NCI-H510A (cell line): Measurements from ENCODE around the gene NUBPL.
"Not testable (repeated sequence)": the region's sequence is repeated elsewhere in the genome, so short reads cannot be mapped to it uniquely, and the experiment has no call there.

Source experiments
- DNase-seq: peaks from one replicate; lab custom pipeline; 2025; lab: John Stamatoyannopoulos, UW

The NUBPL gene

GRCh38 chr14:31745741-31746140 is 184.5 kb downstream of the NUBPL start:
- no peak for DNase-seq

DNA sequence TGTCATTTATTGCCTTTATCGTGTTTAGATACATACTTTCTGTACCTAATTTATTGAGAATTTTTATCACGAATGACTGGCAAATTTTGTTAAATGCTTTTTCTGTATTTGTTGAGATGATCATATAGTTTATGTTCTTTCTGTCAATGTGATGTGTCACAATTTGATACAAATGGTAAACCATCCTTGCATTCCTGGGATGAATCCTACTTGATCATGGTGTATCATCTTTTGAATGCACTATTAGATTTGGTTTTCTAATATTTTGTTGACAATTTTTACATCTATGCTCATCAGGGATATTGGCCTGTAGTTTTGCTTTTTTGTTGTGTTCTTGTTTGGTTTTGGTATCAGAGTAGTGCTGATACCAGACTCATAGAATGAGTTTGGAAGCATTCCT is 185.1 kb downstream of the NUBPL start:
- DNase-seq: no peak

DNA sequence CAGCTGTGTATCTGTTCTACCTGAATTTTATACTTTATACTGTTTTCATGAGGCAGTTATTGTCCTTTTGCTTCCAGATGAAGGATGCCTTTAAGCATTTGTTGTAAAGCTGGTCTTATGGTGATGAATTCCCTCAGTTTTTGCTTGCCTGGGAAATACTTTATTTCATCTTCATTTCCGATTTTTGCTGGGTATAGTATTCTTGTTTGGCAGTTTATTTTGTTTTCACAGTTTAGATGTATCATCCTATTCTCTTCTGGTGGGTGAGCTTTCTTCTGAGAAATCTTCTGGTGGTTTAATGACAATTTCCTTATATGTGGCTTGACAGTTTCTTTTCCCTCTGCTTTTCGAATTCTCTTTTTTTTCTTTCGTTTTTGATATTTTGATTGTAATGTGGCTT is 188.1 kb downstream of the NUBPL start:
- no peak for DNase-seq

GRCh38 chr14:31751047-31751446 is 189.8 kb downstream of the NUBPL start:
- not testable (repeated sequence) for DNase-seq

DNA sequence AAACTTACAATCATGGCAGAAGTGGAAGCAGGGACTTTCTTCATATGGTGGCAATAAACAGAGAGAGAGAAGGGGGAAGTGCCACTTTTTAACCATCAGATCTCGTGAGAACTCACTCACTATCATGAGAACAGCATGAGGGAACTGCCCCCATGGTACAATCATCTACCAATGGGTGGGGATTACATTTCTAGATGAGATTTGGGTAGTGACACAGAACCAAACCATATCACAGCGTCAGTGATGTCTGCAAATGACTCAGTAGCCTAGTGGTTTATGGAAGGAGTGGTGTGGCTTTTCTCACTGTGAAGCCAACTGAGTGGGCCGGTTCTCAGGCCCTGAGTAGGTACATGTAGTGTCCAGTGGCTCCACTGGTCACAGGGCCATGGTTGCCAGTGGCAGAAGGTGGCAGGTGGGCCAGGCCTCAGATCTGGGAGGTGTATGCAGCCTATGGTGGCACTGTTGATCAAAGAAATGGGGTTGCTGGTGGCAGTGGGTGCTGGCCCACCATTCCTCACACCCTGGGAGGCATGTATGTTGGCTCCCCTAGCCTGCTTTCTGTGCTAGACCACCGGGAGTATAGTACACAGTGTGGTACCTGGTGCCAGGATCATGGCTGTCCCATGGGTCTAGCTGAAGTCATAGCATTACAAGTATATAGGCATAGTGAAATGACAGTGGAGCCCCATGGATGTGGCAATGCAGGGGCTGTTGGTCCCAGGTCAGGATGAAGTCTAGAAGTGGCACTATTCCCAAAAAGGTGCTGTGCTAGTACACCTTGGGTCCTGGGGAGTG is 191.9 kb downstream of the NUBPL start:
- no peak for DNase-seq

DNA sequence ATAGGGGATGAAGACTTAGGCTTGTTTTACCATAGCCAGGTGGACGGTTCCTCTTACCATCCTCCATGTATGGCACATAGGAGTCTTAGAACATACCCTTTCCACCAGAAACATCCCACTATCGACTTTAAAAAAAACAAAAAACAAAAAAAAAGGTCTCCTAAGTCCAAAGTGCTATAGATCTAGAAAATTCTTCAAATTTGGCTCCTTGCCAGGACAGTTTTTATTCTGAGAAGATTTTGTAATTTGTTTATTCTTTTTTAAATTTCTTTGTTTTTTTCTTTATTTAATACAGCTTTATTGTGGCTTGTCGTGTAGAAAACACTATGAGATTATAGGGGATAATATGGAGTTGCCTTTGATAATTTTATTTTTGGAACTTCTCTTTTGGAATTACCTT is 197.7 kb downstream of the NUBPL start:
- no peak for DNase-seq

GRCh38 chr14:31760277-31760676 is 199.1 kb downstream of the NUBPL start:
- no peak for DNase-seq

GRCh38 chr14:31761325-31761724 is 200.1 kb downstream of the NUBPL start:
- no peak for DNase-seq

- DNase-seq: no peak
Measured at GRCh38 chr14:31763041-31763440, 201.8 kb downstream of the NUBPL start.

DNA sequence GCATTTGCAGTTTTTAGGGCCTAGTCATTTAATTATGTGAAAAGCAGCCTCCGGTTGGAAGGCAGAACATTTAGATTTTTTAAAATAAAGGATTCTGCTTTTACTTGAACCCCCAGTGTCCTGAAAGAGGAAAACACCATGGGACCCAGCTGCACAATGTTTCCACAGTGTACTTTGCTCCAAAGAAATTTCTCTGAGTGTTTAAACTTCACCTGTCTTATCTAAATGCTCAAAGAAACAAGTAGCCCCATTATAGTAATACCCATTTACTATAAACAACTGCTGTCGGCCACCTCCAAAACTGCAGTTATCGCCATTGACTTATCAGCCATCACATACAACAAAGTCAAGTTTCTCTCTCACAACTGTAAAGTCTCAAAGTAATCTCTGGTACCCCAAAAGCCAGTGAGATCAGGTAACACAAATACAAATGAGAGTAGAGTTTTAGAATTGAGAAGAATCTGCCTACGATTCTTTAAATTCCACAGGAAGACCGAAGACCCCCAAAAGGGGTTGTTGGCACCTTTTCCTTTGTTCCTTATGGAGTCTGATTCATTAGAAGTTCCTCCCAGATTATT is 205.2 kb downstream of the NUBPL start:
- no peak for DNase-seq

GRCh38 chr14:31768355-31768754 is 207.2 kb downstream of the NUBPL start:
- no peak for DNase-seq

GRCh38 chr14:31770271-31770670 is 209.1 kb downstream of the NUBPL start:
- no peak for DNase-seq

DNA sequence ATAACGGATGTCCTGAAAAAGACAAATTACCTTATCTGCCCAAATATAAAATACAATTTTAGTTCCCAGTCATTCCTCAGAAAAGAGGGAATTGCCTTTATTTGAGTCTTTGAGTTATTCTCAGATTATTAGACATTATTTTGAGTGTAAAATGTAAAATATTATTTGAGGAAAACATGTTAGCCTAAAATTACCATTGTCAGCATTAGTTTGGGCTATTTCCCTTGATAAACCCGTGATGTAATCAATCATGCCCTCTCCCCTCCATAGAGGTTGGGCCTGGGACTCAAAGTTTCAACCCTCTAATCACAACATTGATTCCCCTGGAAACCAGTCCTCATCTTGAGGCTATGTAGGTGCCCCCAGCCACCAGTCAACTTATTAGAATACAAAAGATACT is 213.4 kb downstream of the NUBPL start:
- no peak for DNase-seq

GRCh38 chr14:31777312-31777711 is 216.1 kb downstream of the NUBPL start:
- DNase-seq: no peak

GRCh38 chr14:31781578-31781977 is 220.4 kb downstream of the NUBPL start:
- DNase-seq: no peak

GRCh38 chr14:31785574-31785973 is 224.4 kb downstream of the NUBPL start:
- DNase-seq: no peak

DNA sequence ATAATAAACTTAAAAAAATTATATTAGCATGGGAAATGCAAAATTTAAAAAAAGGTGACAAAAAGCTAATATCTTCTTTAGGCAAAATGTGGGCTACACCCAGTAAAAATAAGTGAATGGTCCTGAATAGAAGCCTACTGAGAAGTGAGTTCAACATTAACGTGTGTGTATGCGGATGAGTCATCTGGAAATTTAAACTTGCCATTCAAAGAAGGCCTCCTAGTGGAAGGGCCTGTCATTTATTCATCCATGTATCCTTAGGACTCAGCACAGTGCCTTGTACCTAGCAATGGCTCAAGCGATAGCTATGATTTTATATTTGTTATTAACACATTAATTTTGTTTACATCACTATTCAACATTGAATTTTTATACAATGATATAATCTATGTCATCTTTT is 226.2 kb downstream of the NUBPL start:
- DNase-seq: no peak

DNA sequence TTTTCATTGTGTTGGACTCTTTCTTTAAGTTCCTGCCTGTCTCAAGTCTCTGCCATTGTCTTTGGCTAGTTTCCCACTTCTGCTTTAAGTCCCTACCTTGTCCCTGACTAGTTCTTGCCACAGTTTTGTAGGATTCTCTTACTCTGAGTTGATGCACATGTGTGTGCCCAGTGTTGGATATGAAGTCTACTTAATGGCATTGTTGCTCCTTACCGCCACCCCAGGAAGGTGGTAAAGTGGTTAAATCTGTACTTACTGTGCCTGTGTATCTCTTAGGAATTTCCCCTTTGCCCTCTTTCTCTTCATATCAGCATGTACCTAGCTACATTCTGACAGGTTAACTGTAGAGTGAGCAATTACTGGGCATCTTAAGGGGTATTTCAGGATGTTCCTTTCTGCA is 227.1 kb downstream of the NUBPL start:
- DNase-seq: no peak

- DNase-seq: no peak
Measured at GRCh38 chr14:31792726-31793125, 231.5 kb downstream of the NUBPL start.

DNA sequence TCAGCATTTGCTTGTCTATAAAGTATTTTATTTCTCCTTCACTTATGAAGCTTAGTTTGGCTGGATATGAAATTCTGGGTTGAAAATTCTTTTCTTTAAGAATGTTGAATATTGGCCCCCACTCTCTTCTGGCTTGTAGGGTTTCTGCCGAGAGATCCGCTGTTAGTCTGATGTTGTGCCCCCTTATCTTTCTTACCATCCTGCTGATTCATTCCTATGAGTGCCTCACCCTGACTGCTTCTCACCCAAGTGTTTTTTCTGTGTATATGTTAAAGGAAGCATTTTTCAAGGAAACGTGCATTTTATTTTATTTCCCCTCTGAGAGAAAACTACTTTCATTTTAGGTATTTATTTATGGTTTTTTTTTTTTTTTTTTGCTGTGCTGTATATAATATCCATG is 236.7 kb downstream of the NUBPL start:
- not testable (repeated sequence) for DNase-seq

DNA sequence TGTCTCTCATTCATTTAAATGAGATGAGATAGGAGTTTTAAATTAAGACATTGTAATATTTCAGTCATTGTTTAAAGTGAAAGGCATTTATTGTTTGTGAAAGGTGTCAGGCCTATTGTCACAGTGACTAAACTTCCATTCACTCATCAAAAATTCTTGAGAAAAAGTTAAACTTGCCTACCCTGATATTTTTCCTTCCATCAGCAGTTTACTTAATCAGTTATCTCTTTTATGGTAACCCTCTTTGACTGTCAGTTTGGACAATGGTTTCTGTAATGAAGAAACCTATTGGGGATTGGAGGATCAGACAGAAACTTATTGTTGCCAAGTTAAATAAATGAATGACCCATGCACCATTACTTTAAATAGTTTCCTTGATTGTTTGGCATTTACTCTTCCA is 241.6 kb downstream of the NUBPL start:
- DNase-seq: no peak

DNA sequence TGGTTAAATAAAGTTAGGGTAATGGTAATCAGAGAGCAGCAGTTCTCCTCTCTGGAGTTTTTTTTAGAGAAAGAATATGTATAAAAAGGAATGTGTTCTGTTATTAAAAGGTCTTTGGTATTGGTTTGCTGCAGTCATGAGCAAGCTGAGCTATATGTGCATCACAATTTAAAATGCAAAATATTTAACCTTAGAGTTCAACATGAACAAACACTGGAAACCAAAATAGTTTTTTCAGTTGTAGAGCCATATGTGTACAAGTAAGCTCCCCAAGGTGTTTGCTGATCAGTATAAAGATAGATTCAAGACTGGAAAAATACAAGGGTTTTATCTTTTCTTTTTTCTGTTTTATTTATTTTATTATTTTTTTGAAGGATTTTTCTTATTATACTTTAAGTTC is 245.0 kb downstream of the NUBPL start:
- DNase-seq: no peak

GRCh38 chr14:31811693-31812628 is 250.8 kb downstream of the NUBPL start:
- not testable (repeated sequence) for DNase-seq
